ENCODE results near the gene KANSL1.

DNA sequence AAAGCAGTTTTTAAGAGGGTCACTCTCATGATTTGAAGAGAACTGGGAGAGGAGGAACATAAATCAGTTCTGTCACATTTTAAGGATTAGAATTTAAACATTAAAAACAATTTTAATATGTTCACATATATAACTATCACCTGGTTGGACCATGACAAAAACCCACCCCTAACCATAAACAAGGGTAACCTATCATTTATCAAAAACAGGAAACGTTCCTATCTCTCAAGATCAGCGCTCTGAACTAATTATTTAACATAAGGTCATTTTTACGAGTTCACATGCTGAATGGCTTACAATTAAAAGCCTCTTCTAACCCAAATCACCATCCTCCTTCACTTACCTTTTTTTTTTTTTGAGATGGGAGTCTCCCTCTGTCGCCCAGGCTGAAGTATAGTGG, 45.0 kb downstream of the KANSL1 start:
- TF ChIP-seq EZH2 (IDR thresholded peaks at IDR 0.05; ENCODE audit: insufficient read depth, poor library complexity, severe bottlenecking): no peak
- TF ChIP-seq EZH2phosphoT487 (IDR thresholded peaks at IDR 0.05; ENCODE audit: insufficient read depth, low read depth): no peak

All from GM23248 (cell line).